Measurements from ENCODE around the gene WASF3.

GRCh38 chr13:26518451-26518959 lies 39.0 kb upstream of the WASF3 start:
- TF ChIP-seq CTCF (IDR thresholded peaks at IDR 0.05; ENCODE audit: low read depth, low read length, missing input control) (no peak), RAD21 (IDR thresholded peaks at IDR 0.05) (no peak), REST (IDR thresholded peaks at IDR 0.05) (no peak), YY1 (IDR thresholded peaks at IDR 0.05) (no peak), EGR1 (IDR thresholded peaks at IDR 0.05; ENCODE audit: low read depth in 2 of 2) (no peak), ZBTB33 (IDR thresholded peaks at IDR 0.05) (no peak), MAX (IDR thresholded peaks at IDR 0.05) (no peak), FOXA2 (IDR thresholded peaks at IDR 0.05) (no peak), GABPA (IDR thresholded peaks at IDR 0.05 in 1 of 2, conservative IDR thresholded peaks at IDR 0.05 in 1 of 2) (no peak), JUND (IDR thresholded peaks at IDR 0.05) (no peak), HNF4G (IDR thresholded peaks at IDR 0.05) (no peak), TAF1 (conservative IDR thresholded peaks at IDR 0.05) (no peak), ATF3 (IDR thresholded peaks at IDR 0.05) (no peak), SP1 (IDR thresholded peaks at IDR 0.05) (no peak)
